Brain microvascular endothelial cell (primary cell): ENCODE measurements around the gene SPATS1.

Experiments used
- DNase-seq: peaks from one replicate; pipeline ENCODE4 v3.0.0-alpha.2; 2020
- H3K27ac ChIP-seq: fragments of 250-450 bp; sonication (Bioruptor Pico); 2 replicates; pipeline ENCODE4 v1.5.1; 2020; ENCODE audit warnings: mild to moderate bottlenecking, moderate library complexity
- H3K27me3 ChIP-seq: fragments of 250-450 bp; sonication (Bioruptor Pico); replicated peaks from 2 replicates; pipeline ENCODE4 v1.5.1; 2020; ENCODE audit warnings: mild to moderate bottlenecking
- H3K36me3 ChIP-seq: fragments of 250-450 bp; sonication (Bioruptor Pico); replicated peaks from 2 replicates; pipeline ENCODE4 v1.5.1; 2020; ENCODE audit warnings: mild to moderate bottlenecking
- H3K4me3 ChIP-seq: 2 replicates; pipeline ENCODE4 v1.5.1; 2011; ENCODE audit warnings: low read depth, mild to moderate bottlenecking, control low read depth, low read length, moderate library complexity
- in situ Hi-C: cut with HindIII; loops from 2 replicates; pipeline ENCODE4 v1.10.0; 2017; ENCODE audit warnings: low sequenced_read_pairs, low pct_ligation_motif_present
- TF ChIP-seq, protein P1 (sequence below): IDR thresholded peaks from 2 replicates; pipeline ENCODE4 v1.5.1; 2011; ENCODE audit warnings: low read depth, mild to moderate bottlenecking, moderate library complexity, low read length, control low read depth, inconsistent platforms; ENCODE audit errors: missing control alignments

The SPATS1 gene

DNA sequence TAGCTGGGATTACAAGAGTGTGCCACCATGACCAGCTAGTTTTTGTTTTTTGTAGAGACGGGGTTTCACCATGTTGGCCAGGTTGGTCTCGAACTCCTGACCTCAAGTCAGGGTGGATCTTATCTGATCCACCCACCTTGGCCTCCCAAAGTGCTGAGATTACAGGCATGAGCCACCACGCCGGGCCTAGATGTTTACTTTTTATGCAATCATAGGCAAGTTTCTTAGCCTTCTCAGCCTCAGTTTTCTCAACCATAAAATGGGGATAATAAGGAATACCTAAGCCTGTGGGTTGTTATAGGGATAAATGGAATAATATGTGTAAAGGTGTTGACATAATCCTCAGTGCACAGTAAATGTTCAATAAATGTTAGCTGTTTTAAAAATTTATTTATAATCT lies 9.8 kb downstream of the SPATS1 start:
- DNase-seq: no peak
- Histone ChIP-seq H3K36me3 (no peaks in the 10 kb centered on the region), H3K27me3 (peaks cover 2% of the 10 kb centered on the region), H3K4me3 (no peak overlapping the region), H3K27ac (no peak overlapping the region)
- in situ Hi-C loops: no loop called here
- TF ChIP-seq, protein P1, sequence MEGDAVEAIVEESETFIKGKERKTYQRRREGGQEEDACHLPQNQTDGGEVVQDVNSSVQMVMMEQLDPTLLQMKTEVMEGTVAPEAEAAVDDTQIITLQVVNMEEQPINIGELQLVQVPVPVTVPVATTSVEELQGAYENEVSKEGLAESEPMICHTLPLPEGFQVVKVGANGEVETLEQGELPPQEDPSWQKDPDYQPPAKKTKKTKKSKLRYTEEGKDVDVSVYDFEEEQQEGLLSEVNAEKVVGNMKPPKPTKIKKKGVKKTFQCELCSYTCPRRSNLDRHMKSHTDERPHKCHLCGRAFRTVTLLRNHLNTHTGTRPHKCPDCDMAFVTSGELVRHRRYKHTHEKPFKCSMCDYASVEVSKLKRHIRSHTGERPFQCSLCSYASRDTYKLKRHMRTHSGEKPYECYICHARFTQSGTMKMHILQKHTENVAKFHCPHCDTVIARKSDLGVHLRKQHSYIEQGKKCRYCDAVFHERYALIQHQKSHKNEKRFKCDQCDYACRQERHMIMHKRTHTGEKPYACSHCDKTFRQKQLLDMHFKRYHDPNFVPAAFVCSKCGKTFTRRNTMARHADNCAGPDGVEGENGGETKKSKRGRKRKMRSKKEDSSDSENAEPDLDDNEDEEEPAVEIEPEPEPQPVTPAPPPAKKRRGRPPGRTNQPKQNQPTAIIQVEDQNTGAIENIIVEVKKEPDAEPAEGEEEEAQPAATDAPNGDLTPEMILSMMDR: no peak

DNA sequence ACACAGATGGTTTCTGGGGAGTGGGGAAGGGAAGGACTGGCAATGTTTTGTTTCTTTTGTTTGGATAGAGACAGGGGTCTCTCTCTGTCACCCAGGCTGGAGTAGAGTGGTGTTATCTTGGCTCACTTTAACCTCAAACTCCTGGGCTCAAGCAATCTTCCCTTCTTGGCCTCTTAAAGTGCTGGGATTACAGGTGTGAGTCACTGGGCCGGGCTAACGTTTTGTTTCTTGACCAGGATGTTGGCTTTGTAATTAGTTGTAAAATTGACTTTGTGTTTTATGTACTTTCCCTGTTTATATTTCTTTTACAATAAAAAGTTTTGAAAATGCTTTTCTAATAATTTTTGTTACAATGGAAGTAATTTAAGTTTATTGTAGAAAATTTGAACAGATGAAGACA lies 10.9 kb downstream of the SPATS1 start:
- Histone ChIP-seq H3K27ac (no peak overlapping the region), H3K27me3 (peaks cover 2% of the 10 kb centered on the region), H3K36me3 (no peaks in the 10 kb centered on the region), H3K4me3 (no peak overlapping the region)
- TF ChIP-seq, protein P1: no peak
- in situ Hi-C loops: no loop called here
- DNase-seq: no peak

DNA sequence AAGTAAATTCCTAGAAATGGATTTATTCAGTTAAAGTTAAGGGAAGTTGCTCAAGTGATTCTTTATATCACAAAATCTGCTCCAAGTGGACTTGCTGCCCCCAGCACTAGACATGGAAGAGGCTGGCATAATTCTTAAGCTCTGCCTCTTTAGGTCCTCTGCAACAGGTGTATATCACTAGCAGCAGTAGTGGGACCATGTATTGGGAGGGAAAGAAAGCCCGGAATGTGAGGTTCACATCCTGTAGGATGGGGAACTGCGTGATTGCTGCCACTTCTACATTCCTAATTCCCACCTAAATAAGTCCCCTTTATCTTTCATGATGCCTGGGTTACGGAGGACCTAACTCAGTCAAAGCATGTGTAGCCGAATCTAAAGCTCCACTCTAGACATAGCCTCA lies 13.2 kb downstream of the SPATS1 start:
- Histone ChIP-seq H3K27ac (no peak overlapping the region), H3K36me3 (no peaks in the 10 kb centered on the region), H3K27me3 (peaks cover 2% of the 10 kb centered on the region), H3K4me3 (no peak overlapping the region)
- in situ Hi-C loops: no loop called here
- no peak for DNase-seq
- TF ChIP-seq, protein P1: no peak

DNA sequence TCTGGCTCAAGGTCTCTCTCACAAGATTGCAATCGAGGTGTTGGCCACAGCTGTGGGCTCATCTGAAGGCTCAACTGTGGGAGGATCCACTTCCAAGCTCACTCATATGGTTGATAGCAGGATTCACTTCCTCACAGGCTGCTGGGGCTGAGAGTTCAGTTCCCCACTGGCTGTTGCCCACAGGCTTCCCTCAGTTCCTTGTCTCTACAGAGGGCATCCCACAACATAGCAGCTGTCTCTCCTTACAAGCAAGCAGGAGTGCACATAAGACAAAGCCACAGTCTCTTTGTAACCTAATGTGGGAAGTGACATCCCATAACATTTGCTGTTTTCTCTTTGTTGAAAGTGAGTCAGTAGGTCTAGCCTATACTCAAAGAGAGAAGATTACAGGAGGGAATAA lies 14.0 kb downstream of the SPATS1 start:
- TF ChIP-seq, protein P1: no peak
- Histone ChIP-seq H3K27ac (no peak overlapping the region), H3K4me3 (no peak overlapping the region), H3K36me3 (no peaks in the 10 kb centered on the region), H3K27me3 (peaks cover 2% of the 10 kb centered on the region)
- in situ Hi-C loops: no loop called here
- no peak for DNase-seq

DNA sequence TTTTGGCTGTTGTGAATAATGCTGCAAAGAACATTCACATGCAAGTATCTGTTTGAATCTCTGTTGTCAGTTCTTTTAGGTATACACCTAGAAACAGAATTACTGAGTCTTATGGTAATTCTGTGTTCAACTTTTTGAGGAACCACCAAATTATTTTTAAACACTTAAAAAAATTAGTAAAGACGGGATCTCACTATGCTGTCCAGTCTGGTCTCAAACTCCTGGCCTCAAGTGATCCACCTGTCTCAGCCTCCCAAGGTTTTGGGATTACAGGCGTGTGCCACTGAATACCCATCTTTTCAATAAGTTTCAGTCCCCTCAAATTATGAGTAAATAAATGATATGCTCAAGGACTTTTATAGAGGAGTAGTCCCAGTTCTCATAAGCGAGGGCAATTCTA lies 17.5 kb downstream of the SPATS1 start:
- Histone ChIP-seq H3K27ac (no peak overlapping the region), H3K27me3 (peaks cover 2% of the 10 kb centered on the region), H3K36me3 (no peaks in the 10 kb centered on the region), H3K4me3 (no peak overlapping the region)
- in situ Hi-C loops: no loop called here
- no peak for DNase-seq
- TF ChIP-seq, protein P1: no peak

DNA sequence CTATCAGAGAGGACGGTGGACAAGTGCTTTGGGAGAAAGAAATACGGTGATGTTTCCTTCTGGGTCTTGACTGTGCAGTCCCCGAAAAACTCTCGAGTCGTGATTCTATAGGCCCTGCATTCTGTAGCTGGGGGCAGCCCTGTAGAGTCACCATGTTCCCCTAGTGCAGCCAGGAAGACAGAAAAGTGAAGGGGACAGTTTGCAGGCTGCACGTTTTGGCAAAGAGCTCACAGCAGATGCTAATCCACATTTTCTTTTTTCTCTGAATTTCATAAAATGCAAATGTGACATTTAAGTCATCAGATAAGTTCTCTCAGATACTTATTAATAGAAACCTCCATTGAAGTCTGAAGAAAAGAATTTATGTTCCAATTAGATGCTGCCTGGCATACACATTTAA lies 19.5 kb downstream of the SPATS1 start:
- in situ Hi-C loops: no loop called here
- Histone ChIP-seq H3K27ac (no peak overlapping the region), H3K36me3 (no peaks in the 10 kb centered on the region), H3K27me3 (no peaks in the 10 kb centered on the region), H3K4me3 (no peak overlapping the region)
- TF ChIP-seq, protein P1: no peak
- DNase-seq: no peak
